ENCODE measurements around the gene OPN3. TPM values are rescaled to one million over a fixed set of nuclear protein-coding genes. Genes with fewer than 3 reads are reported as not detected.

OPN3 gene
- total RNA-seq, 6 donors from 2014 or later = 11.5 to 63.4 (median 30.2) TPM

- 63 to 70% methylated on average over 3 of the region's 3 CpGs for WGBS, 2 donors
- H3K36me3 ChIP-seq = no peaks in the 10 kb centered on the region
- ATAC-seq (ENCODE audit: low FRiP score in 2 of 2) (no peak), DNase-seq (no peak)
- H3K27ac ChIP-seq = no peak overlapping the region
- TF ChIP-seq POLR2AphosphoS5 (IDR thresholded peaks at IDR 0.05) (no peak), EP300 (IDR thresholded peaks at IDR 0.05) (no peak), POLR2A (IDR thresholded peaks at IDR 0.05) (no peak)
- TF ChIP-seq, protein P1, sequence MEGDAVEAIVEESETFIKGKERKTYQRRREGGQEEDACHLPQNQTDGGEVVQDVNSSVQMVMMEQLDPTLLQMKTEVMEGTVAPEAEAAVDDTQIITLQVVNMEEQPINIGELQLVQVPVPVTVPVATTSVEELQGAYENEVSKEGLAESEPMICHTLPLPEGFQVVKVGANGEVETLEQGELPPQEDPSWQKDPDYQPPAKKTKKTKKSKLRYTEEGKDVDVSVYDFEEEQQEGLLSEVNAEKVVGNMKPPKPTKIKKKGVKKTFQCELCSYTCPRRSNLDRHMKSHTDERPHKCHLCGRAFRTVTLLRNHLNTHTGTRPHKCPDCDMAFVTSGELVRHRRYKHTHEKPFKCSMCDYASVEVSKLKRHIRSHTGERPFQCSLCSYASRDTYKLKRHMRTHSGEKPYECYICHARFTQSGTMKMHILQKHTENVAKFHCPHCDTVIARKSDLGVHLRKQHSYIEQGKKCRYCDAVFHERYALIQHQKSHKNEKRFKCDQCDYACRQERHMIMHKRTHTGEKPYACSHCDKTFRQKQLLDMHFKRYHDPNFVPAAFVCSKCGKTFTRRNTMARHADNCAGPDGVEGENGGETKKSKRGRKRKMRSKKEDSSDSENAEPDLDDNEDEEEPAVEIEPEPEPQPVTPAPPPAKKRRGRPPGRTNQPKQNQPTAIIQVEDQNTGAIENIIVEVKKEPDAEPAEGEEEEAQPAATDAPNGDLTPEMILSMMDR (IDR thresholded peaks at IDR 0.05) = no peak
- no peaks in the 10 kb centered on the region for H3K4me1 ChIP-seq
- H3K4me3 ChIP-seq = no peak overlapping the region
- H3K27me3 ChIP-seq = no peaks in the 10 kb centered on the region
- no peaks in the 10 kb centered on the region for H3K9me3 ChIP-seq
These were observed 39.8 kb upstream of the OPN3 start for GRCh38 chr1:241679961-241680360.

DNA sequence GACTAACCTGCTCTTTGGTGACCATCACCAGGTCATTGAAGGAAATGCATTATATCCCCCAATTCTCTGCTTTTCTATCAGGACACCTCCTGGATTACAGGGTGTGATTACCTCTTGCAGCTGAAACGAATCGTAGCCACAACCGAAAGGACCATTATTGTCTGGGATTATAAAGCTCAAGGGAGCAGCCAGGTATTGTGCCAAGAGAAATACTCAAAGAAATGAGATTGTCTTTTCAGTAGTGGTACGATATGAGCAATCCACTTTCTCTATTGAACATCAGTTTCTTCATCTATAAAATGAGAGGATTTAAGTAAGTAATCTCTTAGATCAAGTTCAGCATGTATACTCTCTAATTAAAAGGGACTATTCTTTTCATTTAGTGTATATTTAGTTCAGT lies 39.2 kb upstream of the OPN3 start:
- no peak for TF ChIP-seq POLR2AphosphoS5 (IDR thresholded peaks at IDR 0.05)
- H3K27me3 ChIP-seq = no peaks in the 10 kb centered on the region
- H3K36me3 ChIP-seq = no peaks in the 10 kb centered on the region
- no peaks in the 10 kb centered on the region for H3K4me1 ChIP-seq
- 86 to 93% methylated on average over 4 of the region's 4 CpGs for WGBS, 2 donors
- H3K27ac ChIP-seq = no peak overlapping the region
- no peak for DNase-seq
- no peak for ATAC-seq (ENCODE audit: low FRiP score in 2 of 2)
- no peaks in the 10 kb centered on the region for H3K9me3 ChIP-seq
- H3K4me3 ChIP-seq = no peak overlapping the region

DNA sequence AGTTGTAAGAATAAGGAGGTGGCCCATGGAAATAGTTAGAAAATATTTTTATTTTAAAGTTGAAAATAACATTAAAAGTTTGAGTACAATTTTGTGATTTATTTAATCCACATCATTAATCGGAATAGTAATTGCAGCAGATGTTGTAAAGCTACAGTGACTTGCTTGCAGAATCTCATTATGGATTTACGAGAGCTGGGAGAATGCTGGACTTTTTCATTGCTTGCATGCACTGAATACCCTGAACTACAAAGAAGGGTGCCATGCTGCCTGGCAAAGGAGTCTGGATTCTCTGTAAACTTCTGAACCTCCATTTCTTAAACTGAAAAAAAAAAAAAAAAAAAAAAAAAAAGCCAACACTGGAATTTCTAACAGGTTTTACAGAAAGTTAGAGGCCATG lies 38.4 kb upstream of the OPN3 start:
- no peak for TF ChIP-seq EP300 (IDR thresholded peaks at IDR 0.05)
- TF ChIP-seq POLR2AphosphoS5 (IDR thresholded peaks at IDR 0.05) = no peak
- no peak for TF ChIP-seq POLR2A (IDR thresholded peaks at IDR 0.05)
- TF ChIP-seq, protein P1 (IDR thresholded peaks at IDR 0.05) = no peak
- Histone ChIP-seq H3K36me3 (no peaks in the 10 kb centered on the region), H3K9me3 (no peaks in the 10 kb centered on the region), H3K27me3 (no peaks in the 10 kb centered on the region), H3K27ac (no peak overlapping the region), H3K4me1 (no peaks in the 10 kb centered on the region), H3K4me3 (no peak overlapping the region)
- ATAC-seq (ENCODE audit: low FRiP score in 2 of 2) = no peak
- WGBS, 2 donors = 87 to 95% methylated on average over 2 of the region's 2 CpGs
- no peak for DNase-seq

GRCh38 chr1:241677201-241677600 lies 37.0 kb upstream of the OPN3 start:
- H3K27ac ChIP-seq = no peak overlapping the region
- H3K36me3 ChIP-seq = no peaks in the 10 kb centered on the region
- no peak overlapping the region for H3K4me3 ChIP-seq
- no peaks in the 10 kb centered on the region for H3K9me3 ChIP-seq
- 75 to 76% methylated on average over 5 of the region's 5 CpGs for WGBS, 2 donors
- TF ChIP-seq POLR2A (IDR thresholded peaks at IDR 0.05) (no peak), POLR2AphosphoS5 (IDR thresholded peaks at IDR 0.05) (no peak), EP300 (IDR thresholded peaks at IDR 0.05) (no peak)
- TF ChIP-seq, protein P1 (IDR thresholded peaks at IDR 0.05) = no peak
- no peaks in the 10 kb centered on the region for H3K4me1 ChIP-seq
- H3K27me3 ChIP-seq = no peaks in the 10 kb centered on the region
- DNase-seq (no peak), ATAC-seq (ENCODE audit: low FRiP score in 2 of 2) (no peak)

- ATAC-seq (ENCODE audit: low FRiP score in 2 of 2) = no peak
These were observed 35.8 kb upstream of the OPN3 start for GRCh38 chr1:241675983-241676382.

More at GRCh38 chr1:241675983-241676382, 35.8 kb upstream of the OPN3 start:
- Histone ChIP-seq H3K27ac (no peak overlapping the region), H3K36me3 (no peaks in the 10 kb centered on the region), H3K27me3 (no peaks in the 10 kb centered on the region), H3K4me3 (no peak overlapping the region), H3K9me3 (no peaks in the 10 kb centered on the region), H3K4me1 (no peaks in the 10 kb centered on the region)
- WGBS, 2 donors = 69 to 75% methylated on average over 4 of the region's 4 CpGs
- no peak for TF ChIP-seq POLR2A (IDR thresholded peaks at IDR 0.05)
- TF ChIP-seq POLR2AphosphoS5 (IDR thresholded peaks at IDR 0.05) = no peak
- TF ChIP-seq, protein P1 (IDR thresholded peaks at IDR 0.05) = no peak
- no peak for TF ChIP-seq EP300 (IDR thresholded peaks at IDR 0.05)
- no peak for DNase-seq

Measured in upper lobe of left lung (tissue), 6 donors.